Endothelial cell of umbilical vein (primary cell): ENCODE measurements around the gene MLLT1. TPM values are rescaled to one million over a fixed set of nuclear protein-coding genes. Genes with fewer than 3 reads are reported as not detected.

ENCODE experiments used
- BruUV-seq: library from RNA; stranded (reverse); fragments of 400-500 nt; replicated peaks from 2 replicates; lab custom pipeline; 2021; lab: Mats Ljungman, UMichigan
- CTCF ChIA-PET: fragments of 300-600, 350-600 bp; sonication (Branson Sonifier 250); formaldehyde crosslinking; loops from one replicate; lab custom pipeline; 2021; ENCODE audit warnings: antibody characterized with exemption, inconsistent platforms; lab: Charles Lee
- POLR2A ChIA-PET: fragments of 300-600, 350-600 bp; sonication (Branson Sonifier 250); formaldehyde crosslinking; loops from one replicate; lab custom pipeline; 2021; ENCODE audit warnings: antibody characterized with exemption, inconsistent platforms; lab: Charles Lee
- DNase-seq: peaks from one replicate; pipeline ENCODE4 v3.0.0-alpha.2; 2011; ENCODE audit warnings: low read depth, low spot score
- FAIRE-seq: peaks from 2 replicates; lab custom pipeline; 2011; peaks lifted over from hg19 to GRCh38; lab: Jason Lieb, UNC
- H2AFZ ChIP-seq: 2 replicates; pipeline ENCODE4 v1.6.0; 2012; ENCODE audit warnings: low read depth, low read length, control low read depth, inconsistent platforms
- H3K27ac ChIP-seq: 2 replicates; pipeline ENCODE4 v1.5.1; 2011; ENCODE audit warnings: low read depth, mild to moderate bottlenecking, control low read depth, low read length, moderate library complexity; ENCODE audit not compliant: insufficient read depth
- H3K27me3 ChIP-seq, 2 experiments: 2 replicates each; pipeline versions ENCODE4 v1.6.0 to v1.6.1; 2011; ENCODE audit warnings: low read length in 2 of 2, mixed read lengths in 1 of 2; ENCODE audit not compliant: control insufficient read depth in 2 of 2, insufficient read depth in 2 of 2
- H3K36me3 ChIP-seq, 2 experiments: 2 replicates in 1 of 2; 3 replicates in 1 of 2; pipeline ENCODE4 v1.5.1; 2011; ENCODE audit warnings: low read length in 2 of 2, mild to moderate bottlenecking in 1 of 2, moderate library complexity in 1 of 2; ENCODE audit not compliant: control insufficient read depth in 2 of 2, insufficient read depth in 2 of 2; ENCODE audit errors: extremely low read depth in 1 of 2
- H3K4me1 ChIP-seq: 3 replicates; pipeline ENCODE4 v1.5.1; 2011; ENCODE audit warnings: mild to moderate bottlenecking, low read length; ENCODE audit not compliant: control insufficient read depth, insufficient read depth; ENCODE audit errors: extremely low read depth
- H3K4me2 ChIP-seq: 2 replicates; pipeline ENCODE4 v1.6.1; 2011; ENCODE audit warnings: low read length, control low read depth, mixed read lengths; ENCODE audit not compliant: insufficient read depth
- H3K4me3 ChIP-seq, 3 experiments: fragments of 200-600 bp in 1 of 3; sonication (generic), shearing (Covaris generic) in 1 of 3; replicated peaks in 1 of 3; 2 replicates each; pipeline ENCODE4 v1.5.1; 2011 to 2016; ENCODE audit warnings: control low read depth in 3 of 3, low read length in 3 of 3, mild to moderate bottlenecking in 2 of 3, inconsistent platforms in 1 of 3, low read depth in 1 of 3, moderate library complexity in 1 of 3; ENCODE audit not compliant: insufficient read depth in 1 of 3
- H3K79me2 ChIP-seq: 2 replicates; pipeline ENCODE4 v1.6.0; 2012; ENCODE audit warnings: low read length, inconsistent platforms; ENCODE audit not compliant: control insufficient read depth, insufficient read depth
- H3K9ac ChIP-seq: replicated peaks from 2 replicates; pipeline ENCODE3; 2011; ENCODE audit warnings: low read length, control low read depth; ENCODE audit not compliant: insufficient read depth; ENCODE audit errors: extremely low read depth
- H3K9me1 ChIP-seq: replicated peaks from 3 replicates; pipeline ENCODE4 v1.6.0; 2011; ENCODE audit warnings: mild to moderate bottlenecking, low read length; ENCODE audit not compliant: control insufficient read depth, insufficient read depth; ENCODE audit errors: extremely low read depth
- H3K9me3 ChIP-seq: replicated peaks from 2 replicates; pipeline ENCODE4 v1.5.1; 2012; ENCODE audit warnings: low read length, inconsistent platforms; ENCODE audit not compliant: control insufficient read depth, insufficient read depth
- H4K20me1 ChIP-seq: replicated peaks from 2 replicates; pipeline ENCODE3; 2011; ENCODE audit warnings: mild to moderate bottlenecking, low read length; ENCODE audit not compliant: control insufficient read depth, insufficient read depth; ENCODE audit errors: extremely low read depth
- CTCF ChIP-seq, 2 donors: IDR thresholded peaks; 1 replicate in 1 of 2; 2 replicates in 1 of 2; pipeline ENCODE4 v1.5.1; 2011; ENCODE audit warnings: low read length in 2 of 2, mild to moderate bottlenecking in 2 of 2, moderate library complexity in 2 of 2, control low read depth in 1 of 2, inconsistent platforms in 1 of 2, low read depth in 1 of 2; ENCODE audit not compliant: insufficient read depth in 1 of 2; ENCODE audit errors: extremely low read depth in 1 of 2
- EZH2 ChIP-seq: IDR thresholded peaks from 2 replicates; pipeline ENCODE4 v1.6.1; 2012; ENCODE audit warnings: borderline replicate concordance, low read depth, mild to moderate bottlenecking, moderate library complexity, low read length, inconsistent platforms; ENCODE audit not compliant: severe bottlenecking
- FOS ChIP-seq: IDR thresholded peaks from 2 replicates; pipeline ENCODE4 v1.6.1; 2011; ENCODE audit warnings: mild to moderate bottlenecking, low read length, moderate library complexity, borderline replicate concordance; ENCODE audit not compliant: insufficient read depth
- GATA2 ChIP-seq: IDR thresholded peaks from 2 replicates; pipeline ENCODE4 v1.7.0; 2011; ENCODE audit warnings: low read depth, mild to moderate bottlenecking, moderate library complexity, mixed read lengths, low read length; ENCODE audit not compliant: insufficient read length, insufficient read depth
- JUN ChIP-seq: IDR thresholded peaks from 2 replicates; pipeline ENCODE4 v1.6.1; 2011; ENCODE audit warnings: borderline replicate concordance, low read depth; ENCODE audit not compliant: insufficient read length, insufficient read depth
- MYC ChIP-seq: IDR thresholded peaks from one replicate; pipeline ENCODE4 v1.6.1; 2011; ENCODE audit warnings: mild to moderate bottlenecking, low read depth, low read length
- POLR2A ChIP-seq: IDR thresholded peaks from 2 replicates; pipeline ENCODE4 v1.6.1; 2012; ENCODE audit warnings: low read depth, mild to moderate bottlenecking, control low read depth, low read length
- POLR2AphosphoS5 ChIP-seq: IDR thresholded peaks from 2 replicates; pipeline ENCODE4 v1.6.1; 2012; ENCODE audit warnings: low read depth, mild to moderate bottlenecking, control low read depth, low read length, moderate library complexity; ENCODE audit not compliant: insufficient read depth
- dilution Hi-C: fragments of 300-500 bp; cut with MboI; formaldehyde crosslinking; loops from one replicate; pipeline ENCODE4 v1.15.0; 2019; ENCODE audit warnings: low sequenced_read_pairs; ENCODE audit not compliant: extremely low pct_ligation_motif_present
- intact Hi-C: fragments of 100-400 bp; cut with micrococcal nuclease; formaldehyde crosslinking; loops from one replicate; pipeline ENCODE4 v1.10.0; 2022
- polyA plus RNA-seq, 4 experiments: library from polyadenylated mRNA; depleted of rRNA in 3 of 4; stranded (reverse) in 3 of 4; unstranded in 1 of 4; fragments of >200 nt; gene quantifications; 2 replicates each; pipeline versions ENCODE4 v1.2.1 to v1.2.3, GENCODE V29; 2011 to 2012; ENCODE audit warnings: missing spikeins in 1 of 4
- total RNA-seq: library from RNA; stranded (reverse); gene quantifications from 2 replicates; pipeline ENCODE4 v1.2.3, GENCODE V29; 2021
- TF ChIP-seq, protein P1 (sequence below): IDR thresholded peaks from 2 replicates; pipeline ENCODE4 v1.6.1; 2011; ENCODE audit not compliant: insufficient read depth, insufficient read length

MLLT1 gene
- total and polyA plus RNA-seq, 2 donors (not counting 3 experiments of a cell fraction or from before 2014, with no cell fraction given), result 43.9 to 84.8 TPM

GRCh38 chr19:6229216-6229913 lies 50.4 kb downstream of the MLLT1 start:
- dilution Hi-C loops (loop anchor here (10.0 kb wide), 1 partner anchor 45 kb away; the partner anchor contains the start of gene MLLT1), intact Hi-C loops (no loop called here)
- H2AFZ ChIP-seq, result no peak overlapping the region
- peaks cover 10% of the 10 kb centered on the region for H3K4me1 ChIP-seq
- H3K9me3 ChIP-seq, result no peaks in the 10 kb centered on the region
- H4K20me1 ChIP-seq, result no peaks in the 10 kb centered on the region
- FAIRE-seq (no peak), DNase-seq (no peak)
- H3K27me3 ChIP-seq, result no peaks in the 10 kb centered on the region
- H3K79me2 ChIP-seq, result peaks cover 49% of the 10 kb centered on the region
- no peaks in the 10 kb centered on the region for H3K9me1 ChIP-seq
- BruUV-seq, result no TSS peak
- ChIA-PET POLR2A (no interaction called here), CTCF (no interaction called here)
- no peak overlapping the region for H3K4me2 ChIP-seq
- H3K27ac ChIP-seq, result no peak overlapping the region
- peaks cover 0 to 28% of the 10 kb centered on the region in 2 experiments for H3K36me3 ChIP-seq
- TF ChIP-seq FOS, result no peak
- TF ChIP-seq EZH2, result no peak
- no peak for TF ChIP-seq MYC
- no peak for TF ChIP-seq POLR2A
- TF ChIP-seq, protein P1, sequence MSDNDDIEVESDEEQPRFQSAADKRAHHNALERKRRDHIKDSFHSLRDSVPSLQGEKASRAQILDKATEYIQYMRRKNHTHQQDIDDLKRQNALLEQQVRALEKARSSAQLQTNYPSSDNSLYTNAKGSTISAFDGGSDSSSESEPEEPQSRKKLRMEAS, result no peak
- TF ChIP-seq CTCF (IDR thresholded peaks at IDR 0.05; ENCODE audit: extremely low read depth in 1 of 2, insufficient read depth in 1 of 2, low read depth in 1 of 2, low read length in 2 of 2), result no peak
- no peak for TF ChIP-seq GATA2
- no peak for TF ChIP-seq JUN
- no peak for TF ChIP-seq POLR2AphosphoS5
- H3K9ac ChIP-seq, result no peak overlapping the region
- no peak overlapping the region for H3K4me3 ChIP-seq
